Progenitor cell of endocrine pancreas (in vitro differentiated cells): Measurements from ENCODE around the gene MEPCE. TPM values are rescaled to one million over a fixed set of nuclear protein-coding genes. Genes with fewer than 3 reads are reported as not detected.
A peak's percentile ranks its signal among the peaks of the same experiment; 100 is the strongest.

Source experiments
- DNase-seq: peaks from one replicate; pipeline ENCODE4 v3.0.0; 2021; ENCODE audit warnings: low spot score; ENCODE audit not compliant: unreplicated experiment
- H3K27ac Mint-ChIP-seq: 2 replicates; pipeline ENCODE4 v1.8.0; 2021; ENCODE audit warnings: mild to moderate bottlenecking, moderate library complexity, mixed read lengths
- H3K27me3 Mint-ChIP-seq: 2 replicates; pipeline ENCODE4 v1.8.0; 2021; ENCODE audit warnings: mixed read lengths
- H3K36me3 Mint-ChIP-seq: 2 replicates; pipeline ENCODE4 v1.8.0; 2022; ENCODE audit warnings: mixed read lengths; ENCODE audit not compliant: insufficient read depth
- H3K4me1 Mint-ChIP-seq: 2 replicates; pipeline ENCODE4 v1.8.0; 2021; ENCODE audit warnings: low read depth, mixed read lengths
- H3K4me3 Mint-ChIP-seq: 2 replicates; pipeline ENCODE4 v1.8.0; 2021; ENCODE audit warnings: low read depth, mild to moderate bottlenecking, moderate library complexity, mixed read lengths
- H3K9me3 Mint-ChIP-seq: 2 replicates; pipeline ENCODE4 v1.8.0; 2021; ENCODE audit warnings: low read depth, mixed read lengths
- total RNA-seq: library from RNA; stranded (reverse); gene quantifications from 2 replicates; pipeline ENCODE4 v1.2.1, GENCODE V29; 2021
- TF ChIP-seq, protein P1 (sequence below): fragments of 200-600 bp; sonication (generic); IDR thresholded peaks from one replicate; pipeline ENCODE4 v1.5.0; 2021; ENCODE audit warnings: antibody characterized with exemption, mild to moderate bottlenecking; ENCODE audit not compliant: unreplicated experiment

The MEPCE gene
- total RNA-seq, 1 donor from 2014 or later: 35.4 TPM

DNA sequence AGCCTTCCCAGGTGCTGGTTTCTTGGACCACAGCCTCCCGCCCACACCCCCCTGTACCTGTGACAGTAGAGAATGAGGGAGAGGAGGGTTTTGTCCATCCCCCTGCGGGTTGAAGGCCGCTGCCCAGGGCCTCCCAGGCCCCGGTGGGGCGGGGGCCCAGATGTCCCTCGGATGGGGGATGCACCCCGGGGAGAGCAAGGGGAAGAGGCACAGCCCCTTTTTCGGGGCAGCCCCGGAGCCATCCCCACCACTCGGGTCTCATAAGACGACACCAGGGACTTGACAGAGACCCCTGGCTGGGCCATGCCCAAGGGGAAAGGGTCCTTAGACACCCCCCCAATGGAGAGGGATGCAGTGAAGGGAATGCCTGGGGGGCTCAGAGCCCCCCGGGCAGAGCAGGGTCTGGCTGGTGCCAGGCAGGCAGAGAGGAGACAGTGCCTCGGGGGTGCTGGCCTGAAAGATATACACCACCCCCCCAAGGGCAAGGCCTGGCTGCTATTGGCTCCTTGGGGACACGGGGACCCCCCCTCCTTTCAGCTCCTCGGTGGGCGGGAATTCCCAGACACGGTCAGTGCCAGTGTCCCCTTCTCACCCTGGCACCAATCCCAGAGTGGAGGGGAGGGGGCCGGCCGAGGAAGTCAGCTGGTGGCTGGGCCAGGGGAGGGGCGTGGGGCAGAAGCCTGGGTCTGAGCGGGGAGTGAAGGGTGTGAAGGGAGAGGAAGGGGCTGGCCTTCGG, 38.2 kb downstream of the MEPCE start:
- TF ChIP-seq, protein P1, sequence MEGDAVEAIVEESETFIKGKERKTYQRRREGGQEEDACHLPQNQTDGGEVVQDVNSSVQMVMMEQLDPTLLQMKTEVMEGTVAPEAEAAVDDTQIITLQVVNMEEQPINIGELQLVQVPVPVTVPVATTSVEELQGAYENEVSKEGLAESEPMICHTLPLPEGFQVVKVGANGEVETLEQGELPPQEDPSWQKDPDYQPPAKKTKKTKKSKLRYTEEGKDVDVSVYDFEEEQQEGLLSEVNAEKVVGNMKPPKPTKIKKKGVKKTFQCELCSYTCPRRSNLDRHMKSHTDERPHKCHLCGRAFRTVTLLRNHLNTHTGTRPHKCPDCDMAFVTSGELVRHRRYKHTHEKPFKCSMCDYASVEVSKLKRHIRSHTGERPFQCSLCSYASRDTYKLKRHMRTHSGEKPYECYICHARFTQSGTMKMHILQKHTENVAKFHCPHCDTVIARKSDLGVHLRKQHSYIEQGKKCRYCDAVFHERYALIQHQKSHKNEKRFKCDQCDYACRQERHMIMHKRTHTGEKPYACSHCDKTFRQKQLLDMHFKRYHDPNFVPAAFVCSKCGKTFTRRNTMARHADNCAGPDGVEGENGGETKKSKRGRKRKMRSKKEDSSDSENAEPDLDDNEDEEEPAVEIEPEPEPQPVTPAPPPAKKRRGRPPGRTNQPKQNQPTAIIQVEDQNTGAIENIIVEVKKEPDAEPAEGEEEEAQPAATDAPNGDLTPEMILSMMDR: no peak
- Mint-ChIP-seq H3K4me1 (no peaks in the 10 kb centered on the region), H3K4me3 (no peak overlapping the region), H3K27me3 (no peaks in the 10 kb centered on the region), H3K9me3 (no peaks in the 10 kb centered on the region), H3K36me3 (no peaks in the 10 kb centered on the region), H3K27ac (no peak overlapping the region)
- DNase-seq: no peak

DNA sequence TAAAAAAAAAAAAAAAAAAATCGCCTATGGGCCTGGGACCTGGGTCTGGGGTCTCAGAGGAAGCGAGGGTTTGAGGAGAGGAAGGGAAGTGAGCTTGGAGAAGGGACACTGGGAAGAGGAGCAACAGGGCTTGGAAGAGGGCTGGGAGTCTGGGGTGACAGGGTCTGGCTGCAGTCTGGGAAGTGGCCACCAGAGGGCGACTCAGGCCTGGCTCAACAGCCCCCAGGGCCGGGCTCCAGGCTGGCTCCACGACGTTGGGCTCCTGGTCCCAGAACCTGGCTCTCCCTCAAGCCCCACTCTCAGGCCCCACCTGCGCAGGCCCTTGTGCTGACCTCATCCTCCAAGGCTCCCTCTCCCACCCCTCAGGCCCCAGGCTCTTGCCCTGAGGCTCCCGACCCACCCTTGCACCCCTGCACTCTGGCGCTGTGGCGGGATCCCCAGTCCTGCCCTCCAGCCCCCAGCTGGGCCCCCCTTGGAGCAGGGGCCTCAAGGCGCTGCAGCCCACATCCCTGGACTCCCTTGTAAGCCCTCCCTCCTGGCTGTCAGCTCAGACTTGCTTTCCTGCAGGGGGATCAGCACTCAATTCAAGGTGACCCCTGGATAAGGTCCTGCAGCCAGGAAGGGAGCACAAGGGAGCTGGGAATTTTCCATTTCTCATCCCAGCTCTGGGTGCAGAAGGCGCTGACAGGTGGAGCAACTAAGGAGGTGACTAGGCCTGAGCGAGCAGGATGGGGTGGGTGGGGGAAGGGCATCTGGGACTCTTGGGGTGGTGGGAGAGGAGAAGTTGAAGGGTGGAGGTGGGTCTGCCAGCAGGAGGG, 39.8 kb downstream of the MEPCE start:
- Mint-ChIP-seq H3K27ac (no peak overlapping the region), H3K27me3 (no peaks in the 10 kb centered on the region), H3K9me3 (no peaks in the 10 kb centered on the region), H3K4me1 (no peaks in the 10 kb centered on the region), H3K4me3 (no peak overlapping the region), H3K36me3 (no peaks in the 10 kb centered on the region)
- peak; percentile 86 for DNase-seq
- TF ChIP-seq, protein P1: peak; percentile 91

DNA sequence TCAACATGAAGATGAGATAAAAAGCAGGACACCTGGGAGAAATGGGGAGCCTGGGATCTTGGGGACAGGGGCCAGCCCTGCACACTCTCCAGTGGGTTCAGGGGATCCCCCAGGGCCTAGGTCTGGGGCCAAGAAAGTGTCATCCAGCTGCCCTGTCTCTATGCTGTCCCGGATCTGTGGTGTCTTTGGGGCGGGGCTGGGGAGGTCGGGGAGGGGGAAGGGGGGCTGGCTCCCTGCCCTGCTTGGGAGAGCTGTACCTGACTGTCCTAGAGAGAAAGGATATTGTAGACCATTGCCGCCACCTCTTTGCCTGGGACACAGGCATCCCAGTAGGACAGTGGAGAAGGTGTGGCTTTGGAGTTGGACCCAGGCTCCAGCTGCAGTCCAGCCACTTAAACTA, 41.4 kb downstream of the MEPCE start:
- Mint-ChIP-seq H3K4me3 (no peak overlapping the region), H3K36me3 (no peaks in the 10 kb centered on the region), H3K27me3 (no peaks in the 10 kb centered on the region), H3K27ac (no peak overlapping the region), H3K4me1 (peaks cover 3% of the 10 kb centered on the region), H3K9me3 (no peaks in the 10 kb centered on the region)
- TF ChIP-seq, protein P1: no peak
- no peak for DNase-seq

DNA sequence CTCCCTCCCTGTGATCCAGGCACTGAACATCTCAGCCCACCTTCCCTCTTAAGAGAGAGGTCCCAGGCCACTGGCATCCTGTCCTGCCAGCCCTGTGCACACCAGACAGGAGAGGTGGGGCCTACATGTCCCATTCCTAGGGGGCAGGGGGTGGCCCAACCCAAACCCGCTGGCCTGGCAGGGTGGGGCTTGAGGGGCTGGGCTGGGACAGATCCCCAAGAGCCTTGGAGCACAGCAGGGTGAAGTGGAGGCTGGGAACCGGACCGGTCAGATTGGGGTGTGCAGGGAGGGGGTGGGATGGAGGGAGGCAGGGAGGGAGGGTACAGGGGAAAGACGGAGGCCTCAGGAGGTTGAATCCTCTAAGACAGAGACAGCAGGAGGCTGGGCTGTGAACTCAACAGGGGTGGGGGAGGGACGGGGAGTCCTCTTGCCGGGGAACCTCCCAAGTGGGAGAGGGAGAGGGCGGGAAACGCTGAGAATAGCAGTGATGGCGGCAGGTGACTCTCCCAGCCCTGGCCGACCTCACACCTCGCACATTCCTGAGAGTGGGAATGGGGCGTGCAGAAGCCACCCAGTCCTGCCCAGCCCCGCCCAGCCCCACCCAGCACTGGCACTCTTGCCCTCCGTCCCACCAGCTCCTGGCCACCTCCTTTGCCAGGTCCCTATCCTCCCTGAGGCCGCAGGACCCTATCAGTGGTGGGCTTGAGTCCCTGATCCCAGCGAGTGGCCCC, 42.7 kb downstream of the MEPCE start:
- Mint-ChIP-seq H3K27ac (no peak overlapping the region), H3K9me3 (no peaks in the 10 kb centered on the region), H3K27me3 (no peaks in the 10 kb centered on the region), H3K4me3 (no peak overlapping the region), H3K36me3 (no peaks in the 10 kb centered on the region), H3K4me1 (peaks cover 5% of the 10 kb centered on the region)
- TF ChIP-seq, protein P1: no peak
- DNase-seq: no peak

DNA sequence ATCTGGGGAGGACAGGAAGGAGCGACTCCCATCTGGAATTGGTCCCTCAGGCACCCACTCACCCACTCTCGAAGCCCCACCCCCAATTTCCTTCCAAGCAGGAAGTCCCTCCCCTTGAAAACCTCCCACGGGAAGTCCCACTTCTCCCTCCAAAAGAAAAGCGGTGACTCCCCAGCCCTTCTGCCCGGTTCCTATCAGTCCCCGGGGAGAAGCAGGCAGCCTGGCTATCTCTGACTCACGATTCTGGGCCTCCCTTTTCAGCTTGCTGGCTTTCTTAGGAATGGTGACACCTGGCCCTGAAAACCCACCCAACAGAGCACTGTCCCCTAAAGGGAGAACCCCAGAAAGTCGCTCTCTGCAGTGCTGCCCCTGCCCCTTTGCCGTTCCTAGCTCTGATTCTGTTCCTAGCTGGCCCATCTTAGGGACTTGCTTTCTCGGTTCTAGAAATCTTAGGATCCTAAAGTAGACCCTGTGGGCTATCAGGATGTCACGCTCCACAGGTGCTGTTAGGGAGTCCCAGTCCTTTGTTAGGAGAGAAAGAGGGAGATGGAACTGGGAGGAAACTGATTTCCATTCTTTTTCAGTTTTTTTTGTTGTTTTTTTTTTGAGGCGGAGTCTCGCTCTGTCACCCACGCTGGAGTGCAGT, 43.3 kb downstream of the MEPCE start:
- TF ChIP-seq, protein P1: no peak
- no peak overlapping the region for H3K4me3 Mint-ChIP-seq
- DNase-seq: no peak
- no peak overlapping the region for H3K27ac Mint-ChIP-seq
- H3K4me1 Mint-ChIP-seq: peaks cover 5% of the 10 kb centered on the region
- H3K9me3 Mint-ChIP-seq: no peaks in the 10 kb centered on the region
- H3K27me3 Mint-ChIP-seq: no peaks in the 10 kb centered on the region
- H3K36me3 Mint-ChIP-seq: no peaks in the 10 kb centered on the region
